ENCODE data around the gene KRTAP10-7. TPM values are rescaled to one million over a fixed set of nuclear protein-coding genes. Genes with fewer than 3 reads are reported as not detected.
A peak's percentile ranks its signal among the peaks of the same experiment; 100 is the strongest.

The KRTAP10-7 gene
- total and polyA plus RNA-seq, 2 of the 13 experiments (the other 11 are each of a cell fraction or from before 2014, with no cell fraction given), result not detected

GRCh38 chr21:44613386-44614155, 13.2 kb downstream of the KRTAP10-7 start (continued):
- TF ChIP-seq ZNF646 (CRISPR knock-in tag; IDR thresholded peaks at IDR 0.05), result no peak

- H3K27me3 ChIP-seq (ENCODE audit: control insufficient read depth in 1 of 2, insufficient read depth in 2 of 2, low read length in 2 of 2), result peaks cover 1 to 28% of the 10 kb centered on the region in 2 experiments; a peak in 3 of 5 replicates
- H3K4me3 ChIP-seq (replicated peaks in 1 of 3; ENCODE audit: insufficient read depth in 1 of 3, low read depth in 2 of 3, low read length in 3 of 3), result no peak overlapping the region
- no peak for DNase-seq (ENCODE audit: low spot score)
- TF ChIP-seq CHCHD3 (CRISPR knock-in tag; IDR thresholded peaks at IDR 0.05), result no peak
- TF ChIP-seq CREB1 (IDR thresholded peaks at IDR 0.05), result peak; percentile 52
- no peak for TF ChIP-seq CREB1 (CRISPR knock-in tag; IDR thresholded peaks at IDR 0.05)
- no peak for FAIRE-seq
- H3K27ac ChIP-seq (ENCODE audit: extremely low read length, insufficient read depth, low read length), result no peak overlapping the region
- no peaks in the 10 kb centered on the region for H3K79me2 ChIP-seq (ENCODE audit: insufficient read depth, low read length)
- no peak overlapping the region for H2AFZ ChIP-seq (ENCODE audit: low read length)
- no peak for ATAC-seq
- BruUV-seq (replicated peaks), result no TSS peak
- H4K20me1 ChIP-seq (ENCODE audit: insufficient read depth, low read length), result no peaks in the 10 kb centered on the region
- intact Hi-C loops (cut with micrococcal nuclease; ENCODE audit: unreplicated experiment) (no loop called here), in situ Hi-C loops (cut with HindIII; ENCODE audit: extremely low pct_ligation_motif_present, low pct_unique_long_range_greater_than_20kb) (no loop called here)
- no peak overlapping the region for H3K9ac ChIP-seq (ENCODE audit: insufficient read depth, low read depth, low read length)
- ChIA-PET CTCF (ENCODE audit: low intra/inter-chr PET ratio, low total read pairs) (no interaction called here), POLR2A (no interaction called here)
- no peaks in the 10 kb centered on the region for H3K4me1 ChIP-seq (ENCODE audit: insufficient read depth, low read length)
- no peak overlapping the region for H3K4me2 ChIP-seq (ENCODE audit: low read depth, low read length)
- H3K9me3 ChIP-seq (ENCODE audit: low read length), result peaks cover 23% of the 10 kb centered on the region; the same call in 1 of the 2 replicates
- 29% methylated on average over 11 of the region's 20 CpGs for WGBS (ENCODE audit: low lambda C conversion rate)
- H3K36me3 ChIP-seq (replicated peaks in 1 of 2; ENCODE audit: control insufficient read depth in 1 of 2, insufficient read depth in 2 of 2, low read length in 2 of 2), result no peaks in the 10 kb centered on the region
Observed at GRCh38 chr21:44614161-44614631, 13.8 kb downstream of the KRTAP10-7 start.

Data from HepG2 (cell line).